ENCODE data around the gene SLX4IP.

Gene SLX4IP

GRCh38 chr20:10660661-10661060 is 225.6 kb downstream of the SLX4IP start:
- no peak for DNase-seq (ENCODE audit: low read depth in 1 of 2, low spot score in 1 of 2)

GRCh38 chr20:10661261-10661660 is 226.2 kb downstream of the SLX4IP start:
- no peak for DNase-seq (ENCODE audit: low read depth in 1 of 2, low spot score in 1 of 2)

- DNase-seq (ENCODE audit: low read depth in 1 of 2, low spot score in 1 of 2) = no peak
Measured at GRCh38 chr20:10662151-10662550, 227.0 kb downstream of the SLX4IP start.

GRCh38 chr20:10662661-10663458 is 227.8 kb downstream of the SLX4IP start:
- no peak for DNase-seq (ENCODE audit: low read depth in 1 of 2, low spot score in 1 of 2)

- no peak for DNase-seq (ENCODE audit: low read depth in 1 of 2, low spot score in 1 of 2)
Measured at GRCh38 chr20:10663756-10664155, 228.7 kb downstream of the SLX4IP start.

- DNase-seq (ENCODE audit: low read depth in 1 of 2, low spot score in 1 of 2) = no peak
Measured at GRCh38 chr20:10665027-10665561, 230.0 kb downstream of the SLX4IP start.

- DNase-seq (ENCODE audit: low read depth in 1 of 2, low spot score in 1 of 2) = no peak
Measured at GRCh38 chr20:10665791-10666190, 230.7 kb downstream of the SLX4IP start.

GRCh38 chr20:10666221-10667076 is 231.3 kb downstream of the SLX4IP start:
- DNase-seq (ENCODE audit: low read depth in 1 of 2, low spot score in 1 of 2) = no peak

GRCh38 chr20:10667077-10667401 is 231.9 kb downstream of the SLX4IP start:
- no peak for DNase-seq (ENCODE audit: low read depth in 1 of 2, low spot score in 1 of 2)

GRCh38 chr20:10667560-10668167 is 232.6 kb downstream of the SLX4IP start:
- DNase-seq (ENCODE audit: low read depth in 1 of 2, low spot score in 1 of 2) = no peak

GRCh38 chr20:10668677-10669368 is 233.7 kb downstream of the SLX4IP start:
- no peak for DNase-seq (ENCODE audit: low read depth in 1 of 2, low spot score in 1 of 2)

GRCh38 chr20:10669843-10670446 is 234.8 kb downstream of the SLX4IP start:
- DNase-seq (ENCODE audit: low read depth in 1 of 2, low spot score in 1 of 2) = no peak

- DNase-seq (ENCODE audit: low read depth in 1 of 2, low spot score in 1 of 2) = no peak
Measured at GRCh38 chr20:10670501-10671220, 235.6 kb downstream of the SLX4IP start.

GRCh38 chr20:10671221-10671918 is 236.3 kb downstream of the SLX4IP start:
- no peak for DNase-seq (ENCODE audit: low read depth in 1 of 2, low spot score in 1 of 2)

- DNase-seq (ENCODE audit: low read depth in 1 of 2, low spot score in 1 of 2) = no peak
Measured at GRCh38 chr20:10671919-10672623, 237.0 kb downstream of the SLX4IP start.

GRCh38 chr20:10672624-10673127 is 237.6 kb downstream of the SLX4IP start:
- DNase-seq (ENCODE audit: low read depth in 1 of 2, low spot score in 1 of 2) = peak in 1 of 2 donors; percentile 8

- DNase-seq (ENCODE audit: low read depth in 1 of 2, low spot score in 1 of 2) = no peak
Measured at GRCh38 chr20:10673176-10673841, 238.2 kb downstream of the SLX4IP start.

Measured in activated CD4-positive, alpha-beta T cell treated with anti-CD3 and anti-CD28 coated beads, Interleukin-2, amount 50 U/mL, for 24 hours (primary cell).